Stimulated activated naive CD8-positive, alpha-beta T cell treated with anti-CD3 and anti-CD28 coated beads, Interleukin-15, amount 100 ng/mL, for 72 hours (primary cell): ENCODE results near the gene SNX18.

Source experiments
- ATAC-seq: fragments of 150-1000 bp; cut with Tn5 transposase; 2 replicates; pipeline ENCODE4 v1.10.0; 2021; ENCODE audit warnings: mild to moderate bottlenecking, moderate library complexity
- DNase-seq, 2 donors: peaks; one replicate each; pipeline ENCODE4 v3.0.0; 2021 to 2022
- H3K27ac Mint-ChIP-seq, 2 donors: one replicate each; pipeline ENCODE4 v1.8.0; 2022; ENCODE audit warnings: mild to moderate bottlenecking in 2 of 2, mixed read lengths in 2 of 2, moderate library complexity in 2 of 2
- H3K27me3 Mint-ChIP-seq: one replicate; pipeline ENCODE4 v1.8.0; 2022; ENCODE audit warnings: mixed read lengths
- H3K4me1 Mint-ChIP-seq: one replicate; pipeline ENCODE4 v1.8.0; 2022; ENCODE audit warnings: mild to moderate bottlenecking, mixed read lengths
- H3K4me3 Mint-ChIP-seq, 2 donors: one replicate each; pipeline ENCODE4 v1.8.0; 2022; ENCODE audit warnings: mild to moderate bottlenecking in 2 of 2, mixed read lengths in 2 of 2, moderate library complexity in 1 of 2
- H3K9me3 Mint-ChIP-seq, 2 donors: one replicate each; pipeline ENCODE4 v1.8.0; 2022; ENCODE audit warnings: mixed read lengths in 2 of 2

Gene SNX18

DNA sequence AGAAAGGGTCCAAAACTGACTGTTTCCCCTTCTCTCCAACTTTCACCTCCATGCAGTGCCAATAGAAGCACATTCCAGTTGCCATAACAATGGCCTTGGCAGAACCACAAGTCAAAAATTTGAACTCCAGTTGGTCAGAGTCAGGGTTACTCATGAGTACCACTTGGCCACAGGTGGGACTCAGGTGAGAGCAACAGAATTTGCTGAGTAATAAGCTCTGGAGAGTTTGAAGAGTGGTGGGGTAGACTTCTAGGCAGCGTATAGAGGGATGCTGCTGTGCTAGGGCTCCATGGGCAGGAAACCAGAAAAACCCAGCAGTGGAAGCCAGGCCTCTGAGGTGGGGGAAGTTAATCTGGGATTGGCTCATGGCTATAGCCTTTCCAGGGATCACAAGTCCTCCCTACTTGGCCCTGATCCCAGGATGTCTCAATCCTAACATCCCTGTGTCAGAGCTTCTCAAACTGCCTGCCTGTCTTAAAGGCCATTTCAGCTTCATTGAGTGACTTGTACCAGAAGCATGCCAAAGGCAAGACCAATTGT, 30.2 kb downstream of the SNX18 start:
- no peak for ATAC-seq
- DNase-seq, result no peak
- no peak overlapping the region for H3K27ac Mint-ChIP-seq
- no peaks in the 10 kb centered on the region for H3K9me3 Mint-ChIP-seq
- H3K4me3 Mint-ChIP-seq, result no peak overlapping the region
- no peaks in the 10 kb centered on the region for H3K27me3 Mint-ChIP-seq
- H3K4me1 Mint-ChIP-seq, result no peaks in the 10 kb centered on the region

DNA sequence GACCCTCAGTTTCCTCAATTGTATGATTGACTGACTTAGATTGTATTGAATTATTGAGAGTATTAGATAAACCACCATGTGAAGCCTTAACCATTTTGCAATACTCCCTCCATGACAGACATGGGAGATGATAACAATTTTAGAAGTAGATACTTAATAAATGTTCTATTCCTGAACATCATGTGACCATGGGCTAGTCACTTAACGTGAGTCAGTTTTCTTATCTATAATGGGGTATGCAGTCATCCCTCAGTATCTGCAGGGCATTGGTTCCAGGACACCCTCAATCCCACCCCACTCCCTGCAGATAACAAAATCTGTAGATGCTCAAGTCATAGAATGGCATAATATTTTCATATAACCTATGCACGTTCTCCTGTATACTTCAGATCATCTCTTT, 31.0 kb downstream of the SNX18 start:
- Mint-ChIP-seq H3K4me3 (no peak overlapping the region), H3K4me1 (no peaks in the 10 kb centered on the region), H3K27me3 (no peaks in the 10 kb centered on the region), H3K9me3 (no peaks in the 10 kb centered on the region), H3K27ac (no peak overlapping the region)
- ATAC-seq, result no peak
- no peak for DNase-seq

DNA sequence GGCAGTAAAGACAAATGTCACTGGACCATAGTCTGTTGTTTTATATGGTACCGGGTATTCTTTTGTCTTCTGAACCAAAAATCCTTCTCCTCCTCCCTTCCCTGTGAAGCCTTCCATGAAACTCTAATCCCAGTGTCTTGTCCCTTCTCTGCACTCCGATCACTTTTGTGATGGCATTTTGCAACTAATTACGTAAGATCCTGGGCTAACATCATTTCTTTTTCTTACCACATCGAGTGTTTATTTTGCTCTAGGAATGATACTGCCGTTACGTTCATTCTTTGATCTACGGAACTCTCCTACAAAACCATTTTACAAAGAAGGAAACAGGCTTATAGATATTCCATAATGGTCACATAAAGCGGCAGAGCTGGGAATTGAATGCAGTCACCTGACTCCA, 33.7 kb downstream of the SNX18 start:
- Mint-ChIP-seq H3K4me3 (no peak overlapping the region), H3K27me3 (no peaks in the 10 kb centered on the region), H3K9me3 (peaks cover 0 to 6% of the 10 kb centered on the region in 2 donors), H3K4me1 (no peaks in the 10 kb centered on the region), H3K27ac (no peak overlapping the region)
- no peak for DNase-seq
- ATAC-seq, result no peak

DNA sequence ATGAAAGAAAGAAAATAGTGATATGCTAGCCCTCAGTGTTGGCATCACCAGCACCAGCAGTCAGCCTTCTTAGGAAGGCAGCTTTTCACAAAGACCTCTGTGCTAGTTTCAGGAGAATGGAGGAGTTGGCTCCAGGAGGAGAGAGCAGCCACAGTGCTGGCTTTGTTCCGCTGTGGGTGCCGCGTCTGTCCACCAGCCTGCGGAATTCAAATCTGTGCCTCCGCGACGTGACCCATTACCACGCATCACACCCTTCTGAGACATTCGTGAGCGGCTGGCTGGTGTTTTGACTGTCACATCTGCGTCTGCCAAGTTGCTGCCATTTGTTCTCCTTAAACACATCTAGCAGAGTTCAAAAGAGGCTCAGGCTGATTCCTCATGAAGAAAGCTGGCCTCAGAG, 34.4 kb downstream of the SNX18 start:
- ATAC-seq (no peak), DNase-seq (no peak)
- Mint-ChIP-seq H3K4me3 (no peak overlapping the region), H3K4me1 (no peaks in the 10 kb centered on the region), H3K27me3 (no peaks in the 10 kb centered on the region), H3K27ac (no peak overlapping the region), H3K9me3 (peaks cover 0 to 6% of the 10 kb centered on the region in 2 donors)

DNA sequence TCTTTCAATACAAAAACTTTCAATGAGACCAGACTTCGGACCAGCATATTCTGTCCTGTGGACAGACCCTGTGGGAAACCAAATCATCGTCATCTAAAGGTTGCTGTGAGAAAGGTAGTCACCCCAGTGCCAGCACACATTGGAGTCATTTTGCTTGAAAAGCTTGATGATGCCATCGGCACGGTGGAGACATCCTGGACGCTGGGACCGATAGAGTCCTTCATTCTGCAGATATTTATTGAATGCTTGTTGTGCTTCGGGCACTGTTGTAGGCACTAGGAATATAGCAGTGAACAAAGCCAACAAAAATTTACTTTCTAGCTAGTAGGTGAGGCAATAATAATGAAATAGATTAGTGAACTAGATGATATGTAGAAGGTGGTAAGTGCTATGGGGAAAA, 34.9 kb downstream of the SNX18 start:
- no peak for ATAC-seq
- no peak overlapping the region for H3K4me3 Mint-ChIP-seq
- peak overlapping the region in 1 of 2 donors; percentile 83 for H3K27ac Mint-ChIP-seq
- no peak for DNase-seq
- H3K9me3 Mint-ChIP-seq, result peaks cover 0 to 6% of the 10 kb centered on the region in 2 donors
- no peaks in the 10 kb centered on the region for H3K27me3 Mint-ChIP-seq
- no peaks in the 10 kb centered on the region for H3K4me1 Mint-ChIP-seq

- Mint-ChIP-seq H3K9me3 (peaks cover 0 to 6% of the 10 kb centered on the region in 2 donors), H3K27ac (no peak overlapping the region), H3K4me3 (no peak overlapping the region), H3K4me1 (no peaks in the 10 kb centered on the region), H3K27me3 (no peaks in the 10 kb centered on the region)
- ATAC-seq, result no peak
- no peak for DNase-seq
Observed at GRCh38 chr5:54553659-54554207, 36.2 kb downstream of the SNX18 start.

DNA sequence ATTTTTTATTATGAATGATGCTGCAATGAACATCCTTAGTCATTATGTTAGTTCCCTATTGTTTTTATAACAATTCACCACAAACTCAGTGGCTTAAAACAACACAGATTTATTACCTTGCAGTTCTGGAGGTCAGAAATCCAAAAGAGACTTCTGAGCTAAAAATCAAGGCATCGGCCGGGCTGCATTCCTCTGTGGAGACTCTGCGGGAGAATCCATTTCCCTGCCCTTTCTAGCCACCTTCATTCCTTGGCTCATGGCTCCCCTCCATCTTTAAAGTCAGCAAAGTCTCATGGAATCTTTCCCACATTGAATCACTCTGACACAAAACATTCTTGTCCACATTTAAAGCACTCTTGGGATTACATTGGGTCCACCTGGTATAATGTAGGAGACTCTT, 38.6 kb downstream of the SNX18 start:
- no peak for ATAC-seq
- H3K27me3 Mint-ChIP-seq, result no peaks in the 10 kb centered on the region
- H3K4me1 Mint-ChIP-seq, result no peaks in the 10 kb centered on the region
- H3K27ac Mint-ChIP-seq, result no peak overlapping the region
- H3K9me3 Mint-ChIP-seq, result peaks cover 4 to 6% of the 10 kb centered on the region in 2 donors
- DNase-seq, result no peak
- H3K4me3 Mint-ChIP-seq, result no peak overlapping the region

DNA sequence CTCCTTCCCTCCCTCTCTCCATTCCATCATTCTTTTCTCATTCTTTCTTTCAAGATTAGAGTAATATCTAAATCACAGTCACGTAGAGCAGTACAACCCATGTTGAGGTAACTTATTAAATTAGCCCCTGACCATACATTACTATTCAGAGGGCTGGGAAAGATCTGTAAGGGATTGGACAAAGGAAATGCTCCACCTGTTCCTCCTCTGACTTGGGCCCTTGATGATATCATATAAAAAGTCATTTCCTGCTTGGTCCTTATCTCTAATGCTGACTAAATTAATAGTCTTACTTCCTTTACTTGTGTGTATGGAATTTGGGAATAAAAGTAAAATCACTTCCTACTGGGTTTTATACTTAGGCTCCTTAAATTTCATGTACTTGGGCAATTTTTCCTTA, 40.8 kb downstream of the SNX18 start:
- Mint-ChIP-seq H3K27me3 (no peaks in the 10 kb centered on the region), H3K4me3 (no peak overlapping the region), H3K9me3 (peaks cover 4 to 6% of the 10 kb centered on the region in 2 donors), H3K4me1 (no peaks in the 10 kb centered on the region), H3K27ac (no peak overlapping the region)
- ATAC-seq (no peak), DNase-seq (no peak)

GRCh38 chr5:54561651-54562050, 44.1 kb downstream of the SNX18 start:
- ATAC-seq, result no peak
- peak overlapping the region in 1 of 2 donors; percentile 69 for H3K27ac Mint-ChIP-seq
- no peaks in the 10 kb centered on the region for H3K27me3 Mint-ChIP-seq
- H3K9me3 Mint-ChIP-seq, result peaks cover 0 to 4% of the 10 kb centered on the region in 2 donors
- no peak for DNase-seq
- H3K4me1 Mint-ChIP-seq, result no peaks in the 10 kb centered on the region
- H3K4me3 Mint-ChIP-seq, result no peak overlapping the region

DNA sequence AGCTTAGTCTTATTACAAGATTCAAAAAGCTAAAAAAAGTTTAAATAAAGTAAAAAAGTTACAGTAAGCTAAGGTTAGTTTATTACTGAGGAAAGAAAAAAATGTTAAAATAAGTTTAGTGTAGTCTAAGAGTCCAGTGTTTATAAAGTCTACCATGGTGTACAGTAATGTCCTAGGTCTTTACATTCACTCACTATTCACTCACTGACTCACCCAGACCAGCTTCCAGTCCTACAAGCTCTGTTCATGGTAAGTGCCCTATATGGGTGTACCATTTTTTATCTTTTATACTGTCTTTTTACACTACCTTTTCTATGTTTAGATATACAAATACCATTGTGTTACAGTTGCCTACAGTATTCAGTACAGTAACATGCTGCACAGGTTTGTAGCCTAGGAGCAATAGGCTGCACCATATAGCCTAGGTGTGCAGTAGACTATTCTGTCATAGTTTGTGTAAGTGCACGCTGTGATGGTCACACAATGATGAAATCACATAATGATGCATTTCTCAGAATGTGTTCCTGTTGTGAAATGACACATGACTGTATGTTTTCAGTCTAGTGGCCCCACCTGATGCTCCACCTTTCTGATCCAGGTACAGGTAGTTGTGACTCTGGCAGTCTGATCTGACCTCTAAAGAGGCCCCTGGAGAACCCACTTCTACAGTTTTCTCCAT, 45.7 kb downstream of the SNX18 start:
- ATAC-seq, result no peak

DNA sequence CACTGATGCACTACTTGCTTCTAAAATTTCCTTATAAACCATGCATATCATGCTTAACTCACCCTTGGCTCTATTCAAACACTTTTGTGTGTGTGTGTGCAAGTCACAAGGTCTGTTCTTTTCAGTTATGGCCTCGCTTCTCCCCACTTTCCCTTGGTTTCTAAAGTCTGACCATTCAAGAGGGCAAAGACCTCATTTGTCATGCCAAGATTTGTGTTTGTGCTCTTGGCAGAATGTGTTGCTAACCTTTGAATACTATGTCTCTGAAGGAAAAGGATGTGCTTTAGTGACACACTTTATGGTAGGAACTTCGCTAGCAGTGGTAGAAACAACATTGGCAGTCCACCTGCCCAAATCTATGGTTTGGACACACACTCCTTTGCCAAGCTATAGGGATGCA, 50.4 kb downstream of the SNX18 start:
- Mint-ChIP-seq H3K27me3 (no peaks in the 10 kb centered on the region), H3K9me3 (peaks cover 0 to 8% of the 10 kb centered on the region in 2 donors), H3K4me3 (no peak overlapping the region), H3K27ac (no peak overlapping the region), H3K4me1 (no peaks in the 10 kb centered on the region)
- ATAC-seq (no peak), DNase-seq (no peak)

More for the DNA sequence above, 45.7 kb downstream of the SNX18 start:
- H3K4me1 Mint-ChIP-seq, result no peaks in the 10 kb centered on the region
- no peak overlapping the region for H3K4me3 Mint-ChIP-seq
- H3K27ac Mint-ChIP-seq, result no peak overlapping the region
- no peak for DNase-seq
- no peaks in the 10 kb centered on the region for H3K27me3 Mint-ChIP-seq
- H3K9me3 Mint-ChIP-seq, result peaks cover 4 to 8% of the 10 kb centered on the region in 2 donors

- Mint-ChIP-seq H3K9me3 (peaks cover 0 to 8% of the 10 kb centered on the region in 2 donors), H3K27me3 (no peaks in the 10 kb centered on the region), H3K27ac (no peak overlapping the region), H3K4me1 (peaks cover 15% of the 10 kb centered on the region), H3K4me3 (no peak overlapping the region)
- no peak for ATAC-seq
- DNase-seq, result no peak
Observed at GRCh38 chr5:54570916-54571315, 53.4 kb downstream of the SNX18 start.

- Mint-ChIP-seq H3K27ac (peak overlapping the region in 1 of 2 donors; percentile 45), H3K27me3 (no peaks in the 10 kb centered on the region), H3K9me3 (peaks cover 0 to 8% of the 10 kb centered on the region in 2 donors), H3K4me1 (peaks cover 17% of the 10 kb centered on the region), H3K4me3 (no peak overlapping the region)
- DNase-seq (no peak), ATAC-seq (no peak)
Observed at GRCh38 chr5:54571462-54571861, 53.9 kb downstream of the SNX18 start.

- ATAC-seq, result no peak
- Mint-ChIP-seq H3K9me3 (no peaks in the 10 kb centered on the region), H3K4me1 (peaks cover 17% of the 10 kb centered on the region), H3K4me3 (no peak overlapping the region), H3K27me3 (no peaks in the 10 kb centered on the region), H3K27ac (peak overlapping the region; percentile 21 to 64)
- DNase-seq, result no peak
Observed at GRCh38 chr5:54573812-54574489, 56.4 kb downstream of the SNX18 start.

- H3K27ac Mint-ChIP-seq, result no peak overlapping the region
- no peaks in the 10 kb centered on the region for H3K9me3 Mint-ChIP-seq
- no peak for DNase-seq
- H3K4me1 Mint-ChIP-seq, result peaks cover 17% of the 10 kb centered on the region
- H3K4me3 Mint-ChIP-seq, result no peak overlapping the region
- no peaks in the 10 kb centered on the region for H3K27me3 Mint-ChIP-seq
- ATAC-seq, result no peak
Observed at GRCh38 chr5:54577528-54577927, 60.0 kb downstream of the SNX18 start.
